Skin of body (tissue), 2 donors: ENCODE results near the gene RBM7. TPM values are rescaled to one million over a fixed set of nuclear protein-coding genes. Genes with fewer than 3 reads are reported as not detected.

ENCODE experiments used
- DNase-seq: peaks from one replicate; lab custom pipeline; 2025; lab: John Stamatoyannopoulos, UW
- total RNA-seq: library from RNA; depleted of rRNA; stranded (reverse); fragments of >200 nt; gene quantifications from one replicate; pipeline ENCODE4 v1.2.3, GENCODE V29; 2014

The RBM7 gene, protein sequence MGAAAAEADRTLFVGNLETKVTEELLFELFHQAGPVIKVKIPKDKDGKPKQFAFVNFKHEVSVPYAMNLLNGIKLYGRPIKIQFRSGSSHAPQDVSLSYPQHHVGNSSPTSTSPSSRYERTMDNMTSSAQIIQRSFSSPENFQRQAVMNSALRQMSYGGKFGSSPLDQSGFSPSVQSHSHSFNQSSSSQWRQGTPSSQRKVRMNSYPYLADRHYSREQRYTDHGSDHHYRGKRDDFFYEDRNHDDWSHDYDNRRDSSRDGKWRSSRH
- total RNA-seq: 40.9 TPM

DNA sequence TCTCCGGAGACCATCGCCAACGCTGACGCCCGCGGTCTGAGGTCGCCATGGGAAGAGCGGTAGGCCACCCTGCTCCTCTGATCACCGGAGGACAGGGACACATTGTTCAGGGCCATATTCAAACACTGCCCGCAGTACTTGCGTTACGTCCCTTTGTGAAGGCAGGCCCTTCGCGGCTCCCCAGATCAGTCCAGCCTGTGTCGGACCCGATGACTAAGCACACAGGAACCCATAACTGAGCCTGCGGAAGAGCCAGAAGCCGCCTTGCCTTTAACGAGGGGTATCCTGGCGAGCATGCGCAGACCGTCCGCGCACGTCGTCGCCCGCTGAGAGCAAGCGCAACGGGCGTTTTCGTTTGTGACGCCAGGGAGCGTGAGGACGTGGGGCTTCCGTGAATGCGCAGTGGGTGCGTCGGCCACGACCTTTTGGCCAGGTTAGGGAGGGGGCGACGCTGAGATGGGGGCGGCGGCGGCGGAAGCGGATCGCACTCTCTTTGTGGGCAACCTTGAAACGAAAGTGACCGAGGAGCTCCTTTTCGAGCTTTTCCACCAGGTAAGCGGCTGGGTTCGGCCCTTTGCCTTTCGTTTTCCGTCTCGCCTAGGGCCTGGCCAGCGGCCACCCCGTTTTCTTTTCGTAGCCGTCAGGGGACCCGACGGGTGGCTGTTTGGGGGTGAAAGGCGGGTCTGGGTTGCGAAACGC, at the start of gene RBM7, which contains the start of gene C11orf71:
TSS of gene RBM7 (plus strand) at position 451 of the 699 bp plus-strand sequence. CDS start at position 457, 6 bp downstream.
TSS of gene C11orf71 (minus strand) at position 296 of the 699 bp plus-strand sequence. CDS start at position 116, 180 bp downstream.
- DNase-seq: peak; percentile 95

DNA sequence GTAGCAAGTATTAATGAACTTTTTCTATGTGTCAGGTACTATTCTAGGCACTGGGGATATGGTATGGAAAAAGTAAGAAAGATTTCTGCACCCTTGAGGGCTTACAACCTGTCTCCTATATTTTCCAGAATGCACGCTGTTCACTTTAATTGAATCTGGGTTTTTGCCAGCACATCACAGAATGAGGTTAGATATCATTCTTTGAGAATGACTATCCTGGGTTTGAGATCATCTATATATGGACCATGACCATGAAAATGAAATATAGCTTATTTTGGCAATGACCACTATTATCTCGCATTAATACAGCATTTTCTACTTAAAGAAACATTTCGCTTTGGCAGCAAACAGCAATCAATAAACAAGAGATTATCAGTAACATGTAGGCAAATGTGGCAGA, 47.0 kb upstream of the RBM7 start:
- no peak for DNase-seq

DNA sequence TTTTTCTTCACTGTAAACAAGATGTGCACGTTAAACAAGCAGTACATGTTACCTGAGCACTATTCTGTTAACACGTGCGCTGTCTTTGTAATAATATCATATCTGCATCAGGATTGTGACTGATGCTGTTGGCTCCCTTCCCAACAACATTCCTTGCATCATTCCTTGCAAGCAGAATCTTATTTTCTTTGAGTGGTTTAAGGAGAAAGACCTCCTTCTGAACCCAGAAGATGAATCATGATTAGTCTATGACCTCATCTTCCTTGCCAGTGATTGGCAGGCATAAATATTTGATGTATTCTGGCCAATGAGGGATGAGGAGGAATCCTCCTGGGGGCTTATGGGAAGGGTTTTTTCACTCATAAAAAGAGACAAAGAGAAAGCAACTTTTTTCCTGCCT, 46.4 kb upstream of the RBM7 start:
- peak; percentile 61 for DNase-seq

DNA sequence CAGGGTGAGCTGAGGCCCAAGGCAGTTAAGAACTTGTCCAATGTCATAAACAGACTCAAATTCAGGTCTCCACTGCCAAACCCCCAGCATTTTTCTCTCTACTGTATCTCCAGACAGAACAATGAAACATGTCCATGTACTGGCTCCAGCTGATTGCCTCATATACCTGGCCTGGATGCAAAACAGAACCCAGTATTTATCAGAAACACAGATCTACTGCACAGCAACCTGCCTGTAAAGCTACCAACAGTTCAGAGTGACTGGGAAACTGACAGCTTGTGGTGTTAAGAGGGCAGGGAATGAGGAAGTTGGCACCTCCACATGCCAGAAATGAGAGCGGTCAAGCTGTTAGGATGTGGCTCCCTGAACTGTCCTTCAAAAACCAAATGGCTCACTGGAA, 41.8 kb upstream of the RBM7 start:
- no peak for DNase-seq

DNA sequence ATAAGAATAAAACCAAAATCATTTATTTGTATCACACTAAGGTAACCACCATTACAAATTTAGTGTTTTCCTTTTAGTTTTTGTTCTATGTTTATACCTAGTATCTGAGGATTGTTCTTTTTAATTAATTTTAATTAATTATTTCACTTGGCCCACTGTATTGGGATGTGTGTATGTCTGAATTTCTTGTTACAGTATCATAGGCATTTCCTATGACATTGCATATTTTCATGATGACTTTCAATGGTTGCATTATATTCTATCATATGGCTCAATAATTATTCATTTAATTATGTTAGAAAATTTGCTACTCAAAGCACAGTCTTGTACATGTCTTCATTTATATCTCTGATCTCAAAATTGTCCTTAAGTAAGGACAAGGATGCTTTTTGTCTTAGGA, 41.1 kb upstream of the RBM7 start:
- DNase-seq: no peak

DNA sequence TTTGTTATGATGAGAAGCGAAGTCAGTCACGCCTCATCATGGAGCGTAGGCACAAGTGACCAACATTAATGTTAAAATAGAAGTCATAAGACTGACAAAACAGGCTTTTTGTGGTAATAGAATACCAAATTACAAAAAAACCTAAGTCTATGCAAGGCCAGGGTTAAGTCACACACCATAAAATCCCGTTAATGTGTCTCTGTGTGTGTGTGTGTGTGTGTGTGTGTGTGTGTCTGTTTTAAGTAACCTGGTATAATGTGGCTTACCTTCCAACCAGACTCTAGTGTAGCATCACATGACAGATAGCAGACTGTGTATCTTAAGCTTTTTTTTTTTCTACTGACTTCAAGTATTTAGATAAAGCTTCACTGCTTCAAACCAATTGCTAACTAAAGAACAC, 38.1 kb upstream of the RBM7 start:
- no peak for DNase-seq

DNA sequence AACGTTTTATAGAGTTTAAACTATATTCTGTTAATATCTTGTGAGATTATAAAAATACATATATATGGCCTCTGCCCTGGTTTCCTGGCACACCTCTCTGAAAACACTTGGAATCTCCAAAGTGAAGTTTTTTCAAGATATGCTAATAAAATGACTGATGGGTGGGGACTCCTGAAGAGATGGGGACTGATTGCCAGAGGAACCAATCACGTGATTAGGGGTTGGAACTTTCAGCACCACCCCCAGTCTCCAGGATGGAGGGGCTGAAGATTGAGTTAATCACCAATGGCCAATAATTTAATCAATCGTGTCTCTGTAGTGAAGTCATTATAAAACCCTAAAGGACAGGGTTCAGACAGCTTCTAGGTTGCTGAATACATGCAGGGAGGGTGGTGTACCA, 37.5 kb upstream of the RBM7 start:
- DNase-seq: no peak

DNA sequence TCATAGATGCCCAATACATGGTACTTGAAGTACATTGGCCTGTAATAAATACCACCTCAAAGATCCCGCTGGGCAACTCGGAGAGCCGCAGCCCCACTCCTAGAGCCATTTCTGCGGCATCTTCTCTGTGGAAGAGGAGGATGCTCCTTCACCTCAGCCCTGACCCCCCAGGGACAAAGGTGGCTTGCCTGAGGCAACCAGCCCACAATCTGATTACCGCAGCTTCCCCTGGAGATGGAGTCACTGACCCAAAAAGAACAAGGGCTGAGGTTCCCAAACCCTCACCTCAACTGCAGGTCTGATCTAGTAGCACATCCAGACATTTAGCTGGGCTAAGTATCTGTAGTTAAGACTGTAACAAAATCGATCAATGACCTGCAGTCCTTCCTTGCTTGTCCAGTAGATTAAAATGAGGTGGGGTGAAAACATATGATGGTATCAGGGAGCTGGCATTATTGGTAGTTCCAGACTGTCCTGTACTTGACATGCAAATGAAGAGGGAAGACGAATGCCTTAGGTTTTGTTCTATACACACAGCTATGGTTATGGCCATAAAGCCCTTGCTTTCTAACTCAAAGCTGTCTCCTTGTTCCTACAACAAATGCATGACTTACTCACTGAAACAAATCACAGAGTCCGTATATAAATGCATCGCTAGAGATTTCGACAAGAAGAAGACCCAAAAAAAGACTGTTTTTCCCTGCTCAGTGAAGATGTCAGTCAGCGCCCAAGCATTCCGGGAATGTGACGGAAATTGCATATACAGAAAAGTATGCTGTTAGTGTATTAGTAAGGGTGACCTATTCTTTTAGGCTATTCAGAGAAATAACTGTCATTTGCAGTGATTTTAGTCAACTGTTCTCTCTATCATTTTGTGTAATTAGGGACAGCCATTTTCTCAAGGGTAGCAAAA, 33.9 kb upstream of the RBM7 start:
- peak; percentile 51 for DNase-seq

DNA sequence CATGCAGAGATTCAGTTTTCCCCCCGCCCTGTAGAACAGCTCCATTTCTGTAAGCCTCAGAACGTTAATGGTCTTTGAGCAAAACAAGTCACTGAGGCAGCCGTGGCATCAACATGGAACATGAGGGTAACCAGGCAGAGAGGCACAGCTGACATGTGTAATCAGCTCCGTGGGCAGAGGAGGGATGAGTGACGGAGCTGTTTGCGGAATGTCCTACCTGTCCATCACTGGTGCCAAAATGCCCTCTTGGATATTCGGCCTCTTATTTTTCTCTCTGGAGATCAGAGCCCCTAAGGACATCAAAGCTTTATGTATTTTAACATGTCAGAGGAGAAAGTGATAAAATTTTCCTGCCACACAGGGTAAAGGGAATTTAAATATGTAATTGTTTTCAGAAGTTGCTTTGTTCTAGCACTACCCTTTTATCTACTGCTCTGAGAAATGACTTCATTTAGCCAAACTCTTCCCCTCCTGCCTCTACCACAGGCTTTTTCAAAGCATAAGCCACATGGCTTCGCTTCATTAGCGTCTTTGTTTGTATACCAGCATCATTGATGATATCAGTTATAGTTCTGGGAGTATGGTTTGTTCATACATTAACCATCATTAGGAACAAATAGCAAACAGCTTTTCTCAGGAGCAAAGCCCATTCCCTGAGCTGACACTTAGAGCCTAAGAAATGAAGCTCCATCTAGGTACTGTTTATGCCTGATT, 33.1 kb upstream of the RBM7 start:
- no peak for DNase-seq

DNA sequence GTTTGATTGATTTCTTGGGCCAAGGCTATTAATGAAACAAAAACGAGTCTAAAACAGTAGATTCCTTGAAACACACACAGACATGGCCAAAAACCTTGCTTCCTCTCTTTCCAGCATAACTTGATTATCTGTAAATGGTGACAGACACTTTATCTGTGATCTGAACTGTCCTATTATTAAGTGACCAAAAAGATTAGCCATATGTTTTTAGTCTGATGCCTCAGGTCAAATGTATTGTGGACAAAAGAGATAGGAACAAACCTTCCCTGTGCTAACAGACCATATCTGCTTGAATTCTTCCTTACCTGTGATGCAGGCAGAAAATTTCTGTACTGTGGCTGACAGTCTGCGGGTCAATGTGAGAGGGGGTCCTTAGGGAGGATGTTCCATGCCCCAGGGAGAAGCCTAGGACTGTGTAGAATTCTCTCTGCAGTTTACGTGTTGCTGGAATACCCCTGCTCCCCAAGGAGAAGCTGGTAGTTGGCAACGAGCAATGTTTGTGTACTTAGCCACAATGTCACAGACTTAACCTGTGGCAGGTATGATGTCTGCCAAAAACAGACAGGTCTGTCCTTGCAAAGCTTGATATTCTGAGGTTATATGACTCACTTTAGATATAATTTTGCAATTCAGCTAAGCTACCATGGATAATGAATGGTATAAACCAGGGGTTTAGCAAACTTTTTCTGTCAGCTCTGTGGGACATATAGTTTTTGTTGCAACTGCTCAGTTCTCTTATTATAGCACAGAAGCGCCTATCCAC, 31.4 kb upstream of the RBM7 start:
- no peak for DNase-seq

DNA sequence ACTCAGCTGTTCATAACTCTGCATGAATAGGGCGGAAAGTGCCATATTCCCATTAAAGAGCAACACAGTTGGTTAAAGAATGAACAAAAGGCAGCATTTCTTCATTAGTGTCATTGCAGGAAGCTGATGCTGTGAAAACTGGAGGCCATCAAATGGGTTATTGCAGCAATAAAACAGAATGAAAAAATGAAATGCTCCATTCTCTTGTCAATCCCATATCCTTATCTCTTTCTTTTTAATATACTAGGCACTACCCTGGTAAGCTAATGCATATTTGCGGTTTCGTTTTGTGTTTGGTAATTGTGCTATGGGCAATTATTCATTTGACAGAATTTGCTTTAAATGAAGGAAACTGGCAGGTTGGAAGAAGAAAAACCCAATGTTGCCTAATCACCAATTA, 25.4 kb upstream of the RBM7 start:
- no peak for DNase-seq

DNA sequence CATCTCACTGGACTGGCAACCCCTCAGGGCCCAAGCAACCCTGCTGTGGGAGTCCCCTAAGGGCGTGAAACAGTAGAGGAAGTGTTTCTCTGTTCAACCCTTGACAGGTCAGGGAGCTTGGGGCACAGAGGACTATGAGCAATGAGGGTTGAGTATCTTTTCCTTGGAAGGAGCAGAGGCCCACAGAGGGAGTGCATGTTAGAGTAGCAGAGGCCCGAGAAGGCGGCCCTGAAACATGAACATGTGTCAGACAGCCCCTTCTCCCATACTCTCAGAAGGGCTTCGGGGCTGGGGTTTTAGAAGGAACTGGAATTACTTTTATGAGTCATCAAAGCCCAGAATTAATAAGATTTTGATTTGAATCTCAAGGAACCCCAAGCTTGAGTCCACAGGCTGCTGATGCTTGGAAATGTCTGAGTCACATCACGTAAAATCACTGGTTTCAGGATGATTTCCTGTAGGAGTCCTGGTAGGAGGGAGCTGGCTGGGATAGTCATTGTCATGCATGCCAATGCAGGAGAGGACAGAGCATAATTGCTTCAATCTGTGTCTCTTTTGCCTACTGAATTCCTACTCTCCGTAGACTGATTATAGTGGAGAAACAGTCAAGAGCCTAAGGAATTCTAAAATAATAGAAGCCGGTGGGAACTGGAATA, 22.7 kb upstream of the RBM7 start:
- DNase-seq: no peak

DNA sequence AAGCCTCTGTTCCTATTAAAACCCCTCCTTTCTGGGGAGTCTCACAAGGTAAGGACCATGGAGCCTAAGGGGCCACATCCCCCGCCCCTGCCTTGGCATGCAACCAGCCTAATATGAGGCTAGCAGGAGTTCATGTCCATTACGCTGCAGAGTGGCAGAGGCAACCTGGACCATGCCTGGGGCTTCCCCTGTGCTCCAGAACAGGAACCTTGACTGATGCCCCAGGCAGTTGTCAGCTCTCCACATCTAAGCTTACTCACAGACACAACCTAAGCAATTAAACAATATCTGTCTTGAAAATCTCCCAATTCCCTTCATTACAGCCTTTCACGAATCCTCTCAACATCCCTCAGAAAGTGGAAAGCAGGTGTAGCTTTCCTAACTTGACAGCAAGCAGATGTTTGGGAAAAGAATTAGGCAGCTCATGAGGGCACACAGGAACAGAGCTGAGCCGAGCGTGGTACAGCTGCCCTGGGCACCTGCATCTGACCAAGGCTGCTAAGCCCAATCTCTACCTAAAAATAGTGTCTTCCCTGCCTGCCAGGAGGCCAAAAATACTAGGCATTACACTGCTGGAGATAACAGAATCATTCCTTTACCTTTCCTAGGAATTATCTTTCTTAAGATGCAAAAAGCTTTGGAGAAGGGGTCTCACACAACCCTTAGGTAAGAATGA, 20.9 kb upstream of the RBM7 start:
- no peak for DNase-seq

DNA sequence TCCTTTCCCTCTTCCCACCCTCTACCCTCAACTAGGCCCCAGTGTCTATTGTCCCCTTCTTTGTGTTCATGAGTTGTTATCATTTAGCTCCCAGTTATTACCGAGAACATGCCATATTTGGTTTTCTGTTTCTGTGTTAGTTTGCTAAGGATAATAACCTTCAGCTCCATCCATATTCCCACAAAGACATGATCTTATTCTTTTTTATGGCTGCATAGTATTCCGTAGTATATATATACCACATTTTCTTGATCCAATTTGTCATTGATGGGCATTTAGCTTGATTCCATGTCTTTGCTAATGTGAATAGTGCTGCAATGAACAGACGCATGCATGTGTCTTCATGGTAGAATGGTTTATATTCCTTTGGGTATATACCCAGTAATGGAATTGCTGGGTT, 18.0 kb upstream of the RBM7 start:
- no peak for DNase-seq

DNA sequence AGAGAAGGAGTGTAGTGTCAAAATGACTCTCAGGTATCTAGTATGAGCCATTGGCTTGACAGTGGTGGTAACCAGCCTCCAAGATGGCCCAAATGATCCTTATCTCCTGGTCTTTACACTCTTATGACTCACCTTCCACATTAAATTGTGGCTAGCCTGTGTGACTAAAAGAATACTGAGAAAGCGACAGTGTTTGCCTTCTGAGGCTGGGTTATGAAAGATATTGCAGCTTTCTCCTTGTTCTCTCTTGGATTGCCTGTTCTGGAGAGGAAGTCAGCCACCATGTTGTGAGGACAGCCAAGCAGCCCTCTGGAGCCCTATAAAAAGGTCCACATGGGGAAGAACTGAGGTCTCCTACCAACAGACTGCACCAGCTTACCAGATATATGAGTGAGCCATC, 16.0 kb upstream of the RBM7 start:
- no peak for DNase-seq

DNA sequence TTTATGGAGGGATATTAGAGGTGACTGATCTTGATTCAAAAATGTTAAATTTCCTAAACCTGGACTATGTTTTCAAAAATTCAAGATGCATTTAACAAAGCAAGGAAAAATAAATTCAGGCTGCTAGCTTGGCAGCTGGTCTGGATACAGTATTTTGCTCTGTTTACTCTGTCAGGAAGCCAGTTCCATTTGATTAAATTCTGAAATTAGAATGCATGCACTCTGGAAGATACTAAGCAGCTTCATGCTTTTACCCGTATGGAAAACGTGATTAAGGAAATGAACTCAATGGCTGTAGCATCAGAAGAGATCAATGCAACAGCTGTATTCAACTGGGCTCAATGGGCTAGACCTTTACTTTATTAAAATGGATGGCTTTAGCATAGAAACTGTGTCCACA, 14.3 kb upstream of the RBM7 start:
- no peak for DNase-seq

DNA sequence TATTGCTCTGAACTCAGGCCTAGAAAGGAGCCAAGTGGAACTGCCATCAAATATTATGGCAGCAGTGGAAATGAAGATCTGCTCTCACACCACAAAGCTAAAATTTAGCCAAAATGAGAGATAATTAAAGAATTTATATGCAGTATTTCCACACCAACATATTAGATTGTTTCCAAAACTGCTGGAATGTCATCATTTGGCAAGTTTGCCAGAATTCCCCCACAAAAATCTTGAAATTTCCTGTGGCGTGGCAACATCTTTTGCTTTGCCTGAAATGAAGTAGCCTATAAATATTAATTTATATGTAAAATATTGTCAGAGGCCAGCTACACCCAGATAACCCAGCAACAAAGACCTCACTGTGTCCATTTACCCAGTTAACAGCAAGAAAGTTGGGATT, 13.9 kb upstream of the RBM7 start:
- no peak for DNase-seq

DNA sequence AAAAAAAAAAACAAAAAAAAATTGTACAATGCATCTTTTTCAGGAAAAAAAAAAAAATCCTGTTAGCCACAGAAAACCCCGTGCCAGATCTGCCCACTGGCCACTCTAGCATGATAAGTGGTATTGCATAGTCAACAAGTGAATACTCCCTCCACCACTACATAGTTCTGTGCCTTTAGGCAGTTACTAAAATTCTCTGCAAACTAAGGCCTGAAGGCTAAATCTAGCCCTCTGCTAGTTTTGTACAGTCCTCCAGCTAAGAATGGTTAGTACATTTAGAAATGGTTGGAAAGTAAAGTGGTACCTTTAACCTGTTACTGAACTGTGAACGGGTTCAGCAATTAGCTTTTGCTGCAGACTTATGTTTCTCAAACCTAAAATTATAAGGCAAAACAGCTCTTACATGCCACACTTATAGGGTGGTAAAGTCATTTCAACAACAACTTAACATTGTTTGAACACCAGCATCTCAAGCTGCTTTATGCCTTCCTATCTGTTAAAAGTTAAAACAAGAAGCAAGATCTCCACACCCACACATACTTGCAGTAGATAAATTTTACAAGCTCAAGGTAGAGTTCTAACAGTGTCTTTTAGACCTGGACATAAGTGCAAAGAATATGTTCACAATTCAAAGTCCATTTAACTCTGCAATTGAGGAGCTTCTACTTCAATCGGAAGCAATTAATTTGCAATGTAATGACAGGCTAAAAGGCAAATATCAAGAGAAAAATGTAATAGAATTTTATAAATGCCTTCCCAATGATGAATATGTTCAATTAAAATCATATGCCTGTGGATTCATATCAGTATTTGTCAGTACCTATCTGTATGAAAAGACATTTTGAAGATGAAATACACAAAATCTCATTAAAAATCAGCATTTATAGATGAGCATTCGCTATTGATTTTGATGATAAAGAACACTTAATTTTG, 7.5 kb upstream of the RBM7 start:
- no peak for DNase-seq
